ENCODE data around the gene ENPP4.

The ENPP4 gene

GRCh38 chr6:46191961-46192360 is 62.2 kb downstream of the ENPP4 start:
- DNase-seq (ENCODE audit: extremely low spot score, insufficient read length, low read depth) (no peak), FAIRE-seq (no peak)

Data from GM18507 (cell line).